Liver (tissue), 9 donors: ENCODE results near the gene KRTAP10-3. TPM values are rescaled to one million over a fixed set of nuclear protein-coding genes. Genes with fewer than 3 reads are reported as not detected.
"Not testable (repeated sequence)": the region's sequence is repeated elsewhere in the genome, so short reads cannot be mapped to it uniquely, and the experiment has no call there.

Source experiments
- DNase-seq: peaks from one replicate; pipeline ENCODE4 v3.0.0-alpha.2; 2017; ENCODE audit warnings: low spot score
- H3K27ac ChIP-seq, 2 donors: one replicate each; pipeline ENCODE4 v1.7.0; 2013; ENCODE audit warnings: inconsistent platforms in 2 of 2, low read length in 2 of 2, control low read depth in 1 of 2, low read depth in 1 of 2, mild to moderate bottlenecking in 1 of 2
- H3K27me3 ChIP-seq, 4 donors: one replicate each; pipeline versions ENCODE4 v1.6.1 to v1.7.0; 2013; ENCODE audit warnings: low read length in 3 of 4, inconsistent platforms in 1 of 4, mild to moderate bottlenecking in 1 of 4, moderate library complexity in 1 of 4; ENCODE audit not compliant: control insufficient read depth in 4 of 4, insufficient read depth in 4 of 4
- H3K36me3 ChIP-seq, 4 donors: one replicate each; pipeline versions ENCODE4 v1.6.1 to v1.7.0; 2013; ENCODE audit warnings: low read length in 3 of 4, mild to moderate bottlenecking in 3 of 4, low read depth in 1 of 4, moderate library complexity in 1 of 4; ENCODE audit not compliant: control insufficient read depth in 4 of 4, insufficient read depth in 3 of 4
- H3K4me1 ChIP-seq, 4 donors: one replicate each; pipeline versions ENCODE4 v1.6.1 to v1.7.0; 2013; ENCODE audit warnings: low read length in 3 of 4, mild to moderate bottlenecking in 3 of 4, moderate library complexity in 1 of 4; ENCODE audit not compliant: control insufficient read depth in 4 of 4, insufficient read depth in 4 of 4
- H3K4me3 ChIP-seq, 3 donors: one replicate each; pipeline versions ENCODE4 v1.6.1 to v1.7.0; 2013; ENCODE audit warnings: low read length in 3 of 3, control low read depth in 1 of 3, low read depth in 1 of 3, mild to moderate bottlenecking in 1 of 3
- H3K9ac ChIP-seq, 2 donors: one replicate each; pipeline ENCODE4 v1.7.0; 2013; ENCODE audit warnings: low read length in 2 of 2, mild to moderate bottlenecking in 2 of 2, moderate library complexity in 2 of 2, control low read depth in 1 of 2, low read depth in 1 of 2
- H3K9me3 ChIP-seq, 4 donors: one replicate each; pipeline versions ENCODE4 v1.6.1 to v1.7.0; 2013; ENCODE audit warnings: low read length in 3 of 4; ENCODE audit not compliant: control insufficient read depth in 4 of 4
- ATF3 ChIP-seq: IDR thresholded peaks from 2 replicates; pipeline ENCODE4 v1.6.1; 2016; ENCODE audit warnings: antibody characterized with exemption
- EGR1 ChIP-seq, 2 donors: IDR thresholded peaks; 2 replicates each; pipeline ENCODE4 v1.6.1; 2016 to 2018; ENCODE audit warnings: antibody characterized with exemption in 2 of 2, low read depth in 2 of 2
- FOXA1 ChIP-seq: IDR thresholded peaks from 2 replicates; pipeline ENCODE4 v1.6.1; 2016; ENCODE audit warnings: antibody characterized with exemption
- FOXA2 ChIP-seq: IDR thresholded peaks from 2 replicates; pipeline ENCODE4 v1.6.1; 2016; ENCODE audit warnings: antibody characterized with exemption
- GABPA ChIP-seq, 2 donors: IDR thresholded peaks in 1 of 2; conservative IDR thresholded peaks in 1 of 2; 2 replicates each; pipeline ENCODE4 v1.6.1; 2016; ENCODE audit warnings: antibody characterized with exemption in 2 of 2, mild to moderate bottlenecking in 1 of 2, moderate library complexity in 1 of 2
- HNF4G ChIP-seq: IDR thresholded peaks from 2 replicates; pipeline ENCODE4 v1.6.1; 2016; ENCODE audit warnings: antibody characterized with exemption
- JUND ChIP-seq, 2 donors: IDR thresholded peaks; 2 replicates each; pipeline ENCODE4 v1.6.1; 2016; ENCODE audit warnings: antibody characterized with exemption in 2 of 2
- RAD21 ChIP-seq, 2 donors: IDR thresholded peaks; 2 replicates each; pipeline ENCODE4 v1.6.1; 2016; ENCODE audit warnings: antibody characterized with exemption in 2 of 2, mild to moderate bottlenecking in 2 of 2
- REST ChIP-seq: IDR thresholded peaks from 2 replicates; pipeline ENCODE4 v1.6.1; 2016; ENCODE audit warnings: antibody characterized with exemption, mild to moderate bottlenecking
- RXRA ChIP-seq, 2 donors: IDR thresholded peaks; 2 replicates each; pipeline ENCODE4 v1.6.1; 2017 to 2018; ENCODE audit warnings: antibody characterized with exemption in 2 of 2, mild to moderate bottlenecking in 1 of 2
- SP1 ChIP-seq: IDR thresholded peaks from 2 replicates; pipeline ENCODE4 v1.6.1; 2018; ENCODE audit warnings: antibody characterized with exemption, mild to moderate bottlenecking
- TAF1 ChIP-seq: conservative IDR thresholded peaks from 2 replicates; pipeline ENCODE4 v1.6.1; 2016; ENCODE audit warnings: antibody characterized with exemption, mild to moderate bottlenecking
- YY1 ChIP-seq: IDR thresholded peaks from 2 replicates; pipeline ENCODE4 v1.6.1; 2016; ENCODE audit warnings: antibody characterized with exemption, mild to moderate bottlenecking
- ZBTB33 ChIP-seq: IDR thresholded peaks from 2 replicates; pipeline ENCODE4 v1.6.1; 2016; ENCODE audit warnings: antibody characterized with exemption
- WGBS: extraction: QIAGEN DNeasy Blood & Tissue Kit; methylation state at CpG from one replicate; pipeline ENCODE4 v1.1.7; 2013; 5-methylcytosine and 5-hydroxymethylcytosine counted together
- polyA plus RNA-seq, 2 donors: library from polyadenylated mRNA; stranded (reverse) in 1 of 2; unstranded in 1 of 2; fragments of 200-250 nt in 1 of 2; fragments of >200 nt in 1 of 2; fragmentation: Nextera tagmentation in 1 of 2; extraction: Ambion mirVana in 1 of 2; gene quantifications; one replicate each; pipeline versions ENCODE4 v1.2.1 to v1.2.3, GENCODE V29; 2013 to 2015
- total RNA-seq, 2 donors: library from RNA; depleted of rRNA; stranded (reverse); fragments of >200 nt; gene quantifications; one replicate each; pipeline ENCODE4 v1.2.3, GENCODE V29; 2014
- donor health status: healthy.
- donor health status: healthy.
- donor health status: healthy.
- donor health status: healthy.
- donor health status: healthy.

Gene KRTAP10-3
- total and polyA plus RNA-seq, 4 donors: not detected

GRCh38 chr21:44583089-44583799, 24.6 kb upstream of the KRTAP10-3 start:
- 25% methylated on average over 11 of the region's 11 CpGs for WGBS
- DNase-seq: no peak
- peaks cover 0 to 9% (median under 1%) of the 10 kb centered on the region in 4 donors for H3K9me3 ChIP-seq

GRCh38 chr21:44582055-44582454, 23.5 kb upstream of the KRTAP10-3 start:
- Histone ChIP-seq H3K27ac (no peak overlapping the region), H3K36me3 (no peaks in the 10 kb centered on the region), H3K4me3 (no peak overlapping the region), H3K9me3 (peaks cover 0 to 9% (median 2%) of the 10 kb centered on the region in 4 donors), H3K27me3 (no peaks in the 10 kb centered on the region), H3K9ac (no peak overlapping the region), H3K4me1 (peaks cover 0 to 6% (median 0%) of the 10 kb centered on the region in 4 donors)
- DNase-seq: peak; percentile 21
- WGBS: 80% methylated on average over 15 of the region's 15 CpGs
- no peak for TF ChIP-seq ZBTB33

More at GRCh38 chr21:44583089-44583799, 24.6 kb upstream of the KRTAP10-3 start:
- Histone ChIP-seq H3K4me3 (no peak overlapping the region), H3K9ac (no peak overlapping the region), H3K27me3 (no peaks in the 10 kb centered on the region), H3K4me1 (peaks cover 0 to 6% (median 0%) of the 10 kb centered on the region in 4 donors), H3K27ac (no peak overlapping the region), H3K36me3 (no peaks in the 10 kb centered on the region)
- TF ChIP-seq GABPA (IDR thresholded peaks at IDR 0.05 in 1 of 2, conservative IDR thresholded peaks at IDR 0.05 in 1 of 2) (no peak), EGR1 (IDR thresholded peaks at IDR 0.05; ENCODE audit: low read depth in 2 of 2) (no peak), JUND (IDR thresholded peaks at IDR 0.05) (no peak), HNF4G (no peak), YY1 (no peak), RAD21 (IDR thresholded peaks at IDR 0.05) (no peak), REST (no peak), ATF3 (no peak), FOXA1 (no peak), FOXA2 (no peak), TAF1 (no peak)

- H3K4me3 ChIP-seq: no peak overlapping the region
- DNase-seq: no peak
- 82% methylated on average over 3 of the region's 3 CpGs for WGBS
- H3K27ac ChIP-seq: no peak overlapping the region
- no peaks in the 10 kb centered on the region for H3K27me3 ChIP-seq
- peaks cover 0 to 9% (median 3%) of the 10 kb centered on the region in 4 donors for H3K9me3 ChIP-seq
- H3K36me3 ChIP-seq: no peaks in the 10 kb centered on the region
- H3K4me1 ChIP-seq: peaks cover 0 to 6% (median 0%) of the 10 kb centered on the region in 4 donors
- no peak overlapping the region for H3K9ac ChIP-seq
- no peak for TF ChIP-seq SP1
- TF ChIP-seq ATF3: no peak
- TF ChIP-seq RXRA (IDR thresholded peaks at IDR 0.05): no peak
These were observed 22.6 kb upstream of the KRTAP10-3 start for GRCh38 chr21:44581158-44581557.

- not testable (repeated sequence) for H3K4me1 ChIP-seq, H3K36me3 ChIP-seq, H3K27me3 ChIP-seq, H3K27ac ChIP-seq, H3K4me3 ChIP-seq, H3K9ac ChIP-seq, DNase-seq, H3K9me3 ChIP-seq
- 47% methylated on average over 19 of the region's 19 CpGs for WGBS
These were observed 21.7 kb upstream of the KRTAP10-3 start, which contains the start of gene KRTAP10-5 for GRCh38 chr21:44580231-44580821. KRTAP10-5 (minus strand) TSS chr21:44580604; CDS start chr21:44580578, 26 bp downstream.
